Measurements from ENCODE around the gene PLEKHB1. TPM values are rescaled to one million over a fixed set of nuclear protein-coding genes. Genes with fewer than 3 reads are reported as not detected.

PLEKHB1 gene
- total RNA-seq, 1 donor from 2014 or later = 4.6 TPM

GRCh38 chr11:73710964-73711363 is 64.6 kb downstream of the PLEKHB1 start:
- DNase-seq (ENCODE audit: low read depth) = no peak
- no peak for TF ChIP-seq CTCF (conservative IDR thresholded peaks at IDR 0.05; ENCODE audit: low read depth, low read length)
- H3K4me3 ChIP-seq (ENCODE audit: low read depth, low read length) = no peak overlapping the region

Other genes with a start within 250 kb of the PLEKHB1 start
- 10.0 and 12.1 TPM in 2 replicates for gene FAM168A, start 48.5 kb upstream of the PLEKHB1 start, total RNA-seq
- gene RAB6A, start 114.5 kb downstream of the PLEKHB1 start, total RNA-seq = 71.4 and 158 TPM in 2 replicates
- gene MRPL48, start 141.3 kb downstream of the PLEKHB1 start, total RNA-seq = 49.4 and 50.5 TPM in 2 replicates
- 133 and 134 TPM in 2 replicates for gene COA4, start 230.3 kb downstream of the PLEKHB1 start, total RNA-seq
- 6.0 and 6.5 TPM in 2 replicates for gene PAAF1, start 230.4 kb downstream of the PLEKHB1 start, total RNA-seq

Data from epithelial cell of proximal tubule (primary cell).